Stimulated activated naive CD8-positive, alpha-beta T cell treated with anti-CD3 and anti-CD28 coated beads, Interleukin-15, Interleukin-2, amounts not matched to agents 100 ng/mL and 50 ng/mL, for 24 hours (primary cell): ENCODE data around the gene LIN9.
A peak's percentile ranks its signal among the peaks of the same experiment; 100 is the strongest.

Source experiments
- H3K27ac Mint-ChIP-seq: one replicate; pipeline ENCODE4 v1.8.0; 2021; ENCODE audit warnings: mild to moderate bottlenecking, mixed read lengths
- H3K27me3 Mint-ChIP-seq: one replicate; pipeline ENCODE4 v1.8.0; 2021; ENCODE audit warnings: mixed read lengths
- H3K36me3 Mint-ChIP-seq: one replicate; pipeline ENCODE4 v1.8.0; 2021; ENCODE audit warnings: low read depth, mixed read lengths
- H3K4me1 Mint-ChIP-seq: one replicate; pipeline ENCODE4 v1.8.0; 2021; ENCODE audit warnings: low read depth, mixed read lengths
- H3K4me3 Mint-ChIP-seq: one replicate; pipeline ENCODE4 v1.8.0; 2021; ENCODE audit warnings: mild to moderate bottlenecking, mixed read lengths
- H3K9me3 Mint-ChIP-seq: one replicate; pipeline ENCODE4 v1.8.0; 2021; ENCODE audit warnings: mixed read lengths

Gene LIN9

GRCh38 chr1:226335661-226336060, 26.7 kb upstream of the LIN9 start:
- H3K4me3 Mint-ChIP-seq = no peak overlapping the region
- peaks cover 18% of the 10 kb centered on the region for H3K4me1 Mint-ChIP-seq
- peaks cover 6% of the 10 kb centered on the region for H3K9me3 Mint-ChIP-seq
- no peak overlapping the region for H3K27ac Mint-ChIP-seq
- H3K36me3 Mint-ChIP-seq = peaks cover 6% of the 10 kb centered on the region
- H3K27me3 Mint-ChIP-seq = peaks cover 10% of the 10 kb centered on the region

DNA sequence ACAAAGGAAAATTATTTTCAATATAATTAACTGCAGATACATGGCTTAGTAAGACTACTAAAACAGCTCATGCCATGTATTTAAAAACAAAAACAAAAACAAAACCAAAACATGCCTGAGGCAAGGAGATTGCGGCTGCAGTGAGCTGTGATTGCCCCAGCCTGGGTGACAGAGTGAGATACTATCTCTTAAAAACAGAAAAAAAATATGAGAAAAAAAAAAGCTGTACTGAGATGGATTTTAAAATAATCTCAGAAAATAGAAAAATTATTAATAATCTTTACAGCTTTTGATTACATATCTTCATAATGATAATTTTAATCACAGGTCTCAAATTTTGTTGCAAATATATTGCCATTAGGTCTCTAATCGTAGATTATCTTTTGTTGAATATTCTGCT, 24.0 kb upstream of the LIN9 start:
- H3K27me3 Mint-ChIP-seq = no peaks in the 10 kb centered on the region
- no peaks in the 10 kb centered on the region for H3K9me3 Mint-ChIP-seq
- no peak overlapping the region for H3K27ac Mint-ChIP-seq
- H3K36me3 Mint-ChIP-seq = no peaks in the 10 kb centered on the region
- H3K4me1 Mint-ChIP-seq = peaks cover 15% of the 10 kb centered on the region
- H3K4me3 Mint-ChIP-seq = peak overlapping the region; percentile 75

- Mint-ChIP-seq H3K36me3 (no peaks in the 10 kb centered on the region), H3K4me3 (no peak overlapping the region), H3K4me1 (peaks cover 5% of the 10 kb centered on the region), H3K27me3 (no peaks in the 10 kb centered on the region), H3K27ac (no peak overlapping the region), H3K9me3 (no peaks in the 10 kb centered on the region)
Measured at GRCh38 chr1:226329237-226329636, 20.3 kb upstream of the LIN9 start.

DNA sequence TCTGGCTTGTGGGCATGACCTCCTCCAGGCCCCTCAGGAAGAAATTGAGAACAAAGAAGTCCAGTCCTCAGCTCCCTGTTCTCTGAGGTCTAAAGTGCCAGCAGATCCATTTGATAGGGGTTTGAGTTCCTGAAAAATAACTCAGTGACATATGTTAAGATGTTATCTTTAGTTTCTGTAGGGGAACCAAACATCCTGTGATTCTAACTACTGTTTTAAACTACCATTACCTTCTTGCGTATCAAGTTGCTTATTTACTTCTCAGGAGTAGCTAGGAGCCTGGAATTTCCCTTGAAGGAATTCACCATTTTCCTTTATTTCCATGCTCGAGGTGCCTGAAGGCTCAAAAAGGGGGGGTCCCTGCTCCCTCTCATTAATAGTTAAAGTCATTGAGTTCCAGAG, 18.8 kb upstream of the LIN9 start:
- Mint-ChIP-seq H3K27ac (no peak overlapping the region), H3K4me1 (no peaks in the 10 kb centered on the region), H3K36me3 (no peaks in the 10 kb centered on the region), H3K27me3 (no peaks in the 10 kb centered on the region), H3K9me3 (no peaks in the 10 kb centered on the region), H3K4me3 (no peak overlapping the region)

- no peaks in the 10 kb centered on the region for H3K4me1 Mint-ChIP-seq
Measured at GRCh38 chr1:226325178-226325577, 16.2 kb upstream of the LIN9 start.

DNA sequence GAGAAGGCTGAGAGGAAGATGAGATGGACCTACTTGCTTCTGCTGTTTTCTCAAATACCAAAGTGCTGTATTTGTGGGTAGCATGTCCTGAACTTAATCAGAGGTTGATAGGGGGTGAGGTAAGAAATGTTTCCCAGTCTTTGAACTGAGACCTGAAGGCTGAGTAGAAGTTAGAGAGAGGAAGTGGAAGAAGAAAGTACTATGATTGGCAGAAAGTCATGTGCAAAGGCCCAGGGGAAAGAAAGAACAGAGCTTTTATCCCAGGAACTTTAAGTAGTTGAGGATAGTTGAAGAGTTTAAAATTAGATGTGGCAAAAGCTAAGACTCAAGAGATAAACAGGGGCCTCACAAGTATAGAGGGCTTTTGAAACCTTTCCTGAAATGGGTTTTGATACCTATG, 15.5 kb upstream of the LIN9 start:
- Mint-ChIP-seq H3K27me3 (no peaks in the 10 kb centered on the region), H3K36me3 (no peaks in the 10 kb centered on the region), H3K4me3 (no peak overlapping the region), H3K9me3 (no peaks in the 10 kb centered on the region), H3K4me1 (no peaks in the 10 kb centered on the region), H3K27ac (no peak overlapping the region)

More at GRCh38 chr1:226325178-226325577, 16.2 kb upstream of the LIN9 start:
- H3K27me3 Mint-ChIP-seq = no peaks in the 10 kb centered on the region
- H3K4me3 Mint-ChIP-seq = no peak overlapping the region
- no peaks in the 10 kb centered on the region for H3K9me3 Mint-ChIP-seq
- H3K27ac Mint-ChIP-seq = no peak overlapping the region
- H3K36me3 Mint-ChIP-seq = no peaks in the 10 kb centered on the region

DNA sequence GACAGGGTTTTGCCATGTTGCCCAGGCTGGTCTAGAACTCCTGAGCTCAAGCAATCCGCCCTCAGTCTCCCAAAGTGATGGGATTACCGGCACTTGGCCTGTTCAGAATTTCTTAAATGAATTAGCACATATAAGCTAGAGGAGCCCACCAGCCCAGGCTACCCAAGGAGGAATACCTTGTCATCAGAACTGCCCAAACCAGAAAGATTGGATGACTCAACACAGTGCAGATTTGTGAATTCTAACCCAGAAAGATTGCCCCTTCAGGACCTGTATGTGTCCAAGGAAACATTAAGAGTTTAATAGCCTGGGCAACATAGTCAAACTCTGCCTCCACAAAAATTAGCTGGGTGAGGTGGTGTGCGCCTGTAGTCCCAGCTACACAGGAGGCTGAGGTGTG, 14.0 kb upstream of the LIN9 start:
- no peak overlapping the region for H3K27ac Mint-ChIP-seq
- H3K9me3 Mint-ChIP-seq = no peaks in the 10 kb centered on the region
- no peaks in the 10 kb centered on the region for H3K36me3 Mint-ChIP-seq

DNA sequence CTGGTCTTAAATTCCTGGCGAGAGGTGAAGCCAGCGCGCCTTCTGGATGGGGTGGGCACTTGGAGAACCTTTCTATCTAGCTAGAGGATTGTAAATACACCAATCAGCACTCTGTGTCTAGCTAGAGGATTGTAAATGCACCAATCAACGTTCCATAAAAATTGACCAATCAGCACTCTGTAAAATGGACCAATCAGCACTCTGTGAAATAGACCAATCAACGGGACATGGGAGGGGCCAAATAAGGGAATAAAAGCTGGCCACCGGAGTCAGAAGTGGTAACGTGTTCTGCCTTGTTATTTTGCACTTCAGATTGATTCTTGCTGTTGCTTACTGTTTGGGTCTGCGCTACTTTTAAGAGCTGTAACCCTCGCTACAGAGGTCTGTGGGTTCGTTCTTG, 12.0 kb upstream of the LIN9 start:
- Mint-ChIP-seq H3K36me3 (no peaks in the 10 kb centered on the region), H3K4me3 (no peak overlapping the region), H3K4me1 (no peaks in the 10 kb centered on the region), H3K27me3 (peaks cover 15% of the 10 kb centered on the region), H3K27ac (no peak overlapping the region), H3K9me3 (no peaks in the 10 kb centered on the region)

More for the DNA sequence above, 14.0 kb upstream of the LIN9 start:
- H3K4me1 Mint-ChIP-seq = no peaks in the 10 kb centered on the region
- H3K4me3 Mint-ChIP-seq = no peak overlapping the region
- H3K27me3 Mint-ChIP-seq = peaks cover 4% of the 10 kb centered on the region

GRCh38 chr1:226318471-226318870, 9.5 kb upstream of the LIN9 start:
- Mint-ChIP-seq H3K36me3 (no peaks in the 10 kb centered on the region), H3K27me3 (peaks cover 24% of the 10 kb centered on the region), H3K9me3 (no peaks in the 10 kb centered on the region), H3K27ac (no peak overlapping the region), H3K4me3 (no peak overlapping the region), H3K4me1 (no peaks in the 10 kb centered on the region)

GRCh38 chr1:226314055-226314454, 5.1 kb upstream of the LIN9 start:
- no peaks in the 10 kb centered on the region for H3K9me3 Mint-ChIP-seq
- H3K4me3 Mint-ChIP-seq = no peak overlapping the region
- H3K27ac Mint-ChIP-seq = no peak overlapping the region
- H3K36me3 Mint-ChIP-seq = no peaks in the 10 kb centered on the region
- peaks cover 14% of the 10 kb centered on the region for H3K4me1 Mint-ChIP-seq
- peaks cover 46% of the 10 kb centered on the region for H3K27me3 Mint-ChIP-seq

DNA sequence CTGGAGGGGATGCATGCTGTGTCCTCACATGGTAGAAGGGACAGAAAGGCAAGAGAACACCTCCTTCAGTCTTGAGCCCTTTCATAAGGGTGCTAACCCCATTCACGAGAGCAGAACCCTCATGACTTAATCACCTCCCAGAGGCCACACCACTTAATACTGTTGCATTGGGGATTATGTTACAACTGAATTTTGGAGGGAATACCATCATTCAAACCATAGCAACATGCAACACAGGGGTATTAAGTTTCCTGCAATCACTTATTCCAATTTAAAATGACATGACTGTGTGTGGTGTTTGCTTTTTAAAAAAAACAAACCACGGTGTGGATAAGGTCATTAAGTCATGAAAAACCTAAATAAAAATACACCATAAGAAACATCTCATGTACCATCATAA, 3.1 kb upstream of the LIN9 start:
- no peaks in the 10 kb centered on the region for H3K9me3 Mint-ChIP-seq
- peaks cover 39% of the 10 kb centered on the region for H3K27me3 Mint-ChIP-seq

GRCh38 chr1:226311376-226311775, 2.4 kb upstream of the LIN9 start:
- Mint-ChIP-seq H3K9me3 (no peaks in the 10 kb centered on the region), H3K27ac (no peak overlapping the region), H3K4me1 (peaks cover 25% of the 10 kb centered on the region), H3K4me3 (no peak overlapping the region), H3K36me3 (no peaks in the 10 kb centered on the region), H3K27me3 (peaks cover 38% of the 10 kb centered on the region)

More for the DNA sequence above, 3.1 kb upstream of the LIN9 start:
- H3K4me1 Mint-ChIP-seq = peaks cover 22% of the 10 kb centered on the region
- H3K4me3 Mint-ChIP-seq = no peak overlapping the region
- H3K36me3 Mint-ChIP-seq = no peaks in the 10 kb centered on the region
- H3K27ac Mint-ChIP-seq = no peak overlapping the region

DNA sequence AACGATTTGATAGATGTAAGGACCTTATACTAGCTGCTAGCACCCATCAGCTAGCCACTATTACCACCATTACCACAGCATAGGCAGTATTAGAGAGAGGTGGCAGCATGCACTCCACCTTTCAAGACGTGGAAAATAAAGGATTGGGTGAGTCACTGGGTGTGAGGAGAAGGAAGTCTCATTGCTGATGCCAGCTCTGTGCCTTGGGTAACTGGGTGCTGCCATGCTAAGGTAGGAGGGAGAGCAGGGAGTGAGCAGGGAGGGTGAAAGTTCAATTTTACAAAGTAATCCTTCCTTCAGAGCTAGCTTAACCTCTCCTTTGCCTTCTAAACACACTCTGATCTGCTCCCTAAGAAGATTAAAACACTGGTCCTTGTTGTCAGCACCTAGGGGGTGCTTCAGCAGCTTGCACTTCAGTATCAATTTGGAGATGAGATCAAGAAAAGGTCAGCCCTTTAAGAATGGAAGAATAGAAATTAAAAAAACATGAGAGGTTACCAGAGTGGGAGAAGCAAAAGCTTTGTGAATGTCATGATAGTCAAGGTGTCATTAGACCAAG, 1.8 kb upstream of the LIN9 start:
- Mint-ChIP-seq H3K4me1 (peaks cover 25% of the 10 kb centered on the region), H3K27me3 (peaks cover 32% of the 10 kb centered on the region), H3K27ac (peak overlapping the region; percentile 30), H3K4me3 (peak overlapping the region; percentile 3), H3K36me3 (no peaks in the 10 kb centered on the region), H3K9me3 (no peaks in the 10 kb centered on the region)

DNA sequence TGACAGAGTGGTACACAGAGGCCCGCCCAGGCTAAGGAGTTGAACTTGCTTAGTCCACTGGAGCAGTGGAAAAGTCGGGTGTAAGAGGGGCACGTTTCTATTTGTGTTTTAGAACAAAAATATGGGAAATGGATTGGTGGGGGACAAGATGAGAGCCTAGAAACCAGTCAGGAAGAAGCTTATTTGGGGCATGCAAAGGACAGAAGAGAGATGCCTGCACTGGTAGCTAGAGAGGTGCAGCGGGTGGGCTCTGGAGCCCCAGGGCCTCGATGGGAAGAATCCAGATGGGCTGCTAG, 1.2 kb upstream of the LIN9 start:
- no peaks in the 10 kb centered on the region for H3K36me3 Mint-ChIP-seq
- H3K4me1 Mint-ChIP-seq = peaks cover 25% of the 10 kb centered on the region
- peak overlapping the region; percentile 83 for H3K4me3 Mint-ChIP-seq
- peaks cover 28% of the 10 kb centered on the region for H3K27me3 Mint-ChIP-seq
- H3K27ac Mint-ChIP-seq = no peak overlapping the region
- no peaks in the 10 kb centered on the region for H3K9me3 Mint-ChIP-seq

DNA sequence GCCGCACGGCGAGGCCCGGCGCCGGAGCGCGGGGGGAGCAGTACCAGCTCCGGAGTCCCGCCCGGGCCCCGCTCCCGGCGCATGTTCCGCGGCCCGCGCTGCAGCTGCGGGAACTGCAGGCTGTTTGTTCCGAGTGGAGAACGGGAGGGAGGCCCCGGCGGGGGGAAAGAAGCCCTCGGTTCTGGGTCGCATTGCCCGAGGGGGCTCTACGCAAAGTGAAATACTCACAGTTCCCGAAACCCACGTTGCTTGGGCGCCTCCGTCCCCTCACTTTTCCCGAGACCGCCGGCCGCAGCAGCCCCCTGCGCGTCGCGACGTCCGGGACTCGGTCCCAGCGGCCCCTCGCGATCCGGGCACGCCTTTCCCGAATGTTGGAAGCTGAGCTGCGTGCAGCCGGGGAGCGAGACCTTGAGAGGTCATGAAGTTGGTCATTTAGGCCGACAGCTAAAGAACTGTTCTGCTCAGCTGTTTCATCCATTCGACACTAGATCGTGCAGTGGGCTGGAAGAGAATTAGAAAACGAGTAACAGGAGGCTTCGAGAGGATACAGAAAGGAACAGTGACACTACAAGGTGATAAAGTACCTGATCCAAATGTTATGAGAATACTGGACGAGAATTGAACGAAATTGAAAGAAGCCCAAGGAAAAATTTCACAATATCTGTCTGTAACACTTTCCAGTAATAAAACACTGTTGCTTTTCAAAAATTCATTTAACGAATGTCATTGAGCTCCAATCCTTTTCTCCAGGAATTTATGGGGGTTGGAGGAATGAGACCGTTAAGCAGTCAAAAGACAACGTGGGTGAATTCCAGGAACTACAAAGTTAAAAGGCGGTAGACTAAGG, 657 bp upstream of the LIN9 start:
- H3K36me3 Mint-ChIP-seq = no peaks in the 10 kb centered on the region

More for the DNA sequence above, 657 bp upstream of the LIN9 start:
- H3K4me1 Mint-ChIP-seq = peaks cover 27% of the 10 kb centered on the region
- H3K27me3 Mint-ChIP-seq = peaks cover 28% of the 10 kb centered on the region
- H3K27ac Mint-ChIP-seq = peak overlapping the region; percentile 47
- H3K9me3 Mint-ChIP-seq = no peaks in the 10 kb centered on the region
- peak overlapping the region; percentile 83 for H3K4me3 Mint-ChIP-seq
